Measurements from ENCODE around the gene STIMATE. TPM values are rescaled to one million over a fixed set of nuclear protein-coding genes. Genes with fewer than 3 reads are reported as not detected.
A peak's percentile ranks its signal among the peaks of the same experiment; 100 is the strongest.

The STIMATE gene
- total RNA-seq, 6 experiments from 2014 or later: 18.4 to 25.6 (median 21.7) TPM

GRCh38 chr3:52882377-52882776 is 15.0 kb downstream of the STIMATE start:
- no peaks in the 10 kb centered on the region for H3K9me3 Mint-ChIP-seq
- peaks cover 16% of the 10 kb centered on the region for H3K4me1 Mint-ChIP-seq (ENCODE audit: low read depth)
- H3K4me3 Mint-ChIP-seq: no peak overlapping the region
- no peaks in the 10 kb centered on the region for H3K27me3 Mint-ChIP-seq (ENCODE audit: insufficient read depth)
- no peak for TF ChIP-seq CTCF (IDR thresholded peaks at IDR 0.05)
- H3K27ac Mint-ChIP-seq: no peak overlapping the region; the same call in 1 of the 2 replicates
- peaks cover 21% of the 10 kb centered on the region for H3K36me3 Mint-ChIP-seq (ENCODE audit: low read depth)
- DNase-seq: no peak

- Mint-ChIP-seq H3K9me3 (no peaks in the 10 kb centered on the region), H3K36me3 (ENCODE audit: low read depth) (peaks cover 21% of the 10 kb centered on the region), H3K27ac (peak overlapping the region; percentile 45; the same call in 1 of the 2 replicates), H3K27me3 (ENCODE audit: insufficient read depth) (no peaks in the 10 kb centered on the region), H3K4me1 (ENCODE audit: low read depth) (peaks cover 16% of the 10 kb centered on the region), H3K4me3 (no peak overlapping the region)
- no peak for DNase-seq
- no peak for TF ChIP-seq CTCF (IDR thresholded peaks at IDR 0.05)
Measured at GRCh38 chr3:52881871-52882270, 15.5 kb downstream of the STIMATE start.

- no peaks in the 10 kb centered on the region for H3K9me3 Mint-ChIP-seq
- peaks cover 12% of the 10 kb centered on the region for H3K4me1 Mint-ChIP-seq (ENCODE audit: low read depth)
- no peaks in the 10 kb centered on the region for H3K27me3 Mint-ChIP-seq (ENCODE audit: insufficient read depth)
- no peak overlapping the region for H3K4me3 Mint-ChIP-seq
- H3K27ac Mint-ChIP-seq: no peak overlapping the region
- DNase-seq: no peak
- peaks cover 16% of the 10 kb centered on the region for H3K36me3 Mint-ChIP-seq (ENCODE audit: low read depth)
- TF ChIP-seq CTCF (IDR thresholded peaks at IDR 0.05): no peak
Measured at GRCh38 chr3:52880474-52880873, 16.9 kb downstream of the STIMATE start.

- no peak for TF ChIP-seq CTCF (IDR thresholded peaks at IDR 0.05)
- Mint-ChIP-seq H3K36me3 (ENCODE audit: low read depth) (peaks cover 12% of the 10 kb centered on the region), H3K27ac (no peak overlapping the region), H3K9me3 (no peaks in the 10 kb centered on the region), H3K4me3 (no peak overlapping the region), H3K4me1 (ENCODE audit: low read depth) (peaks cover 8% of the 10 kb centered on the region), H3K27me3 (ENCODE audit: insufficient read depth) (no peaks in the 10 kb centered on the region)
- DNase-seq: no peak
Measured at GRCh38 chr3:52880047-52880446, 17.3 kb downstream of the STIMATE start.

GRCh38 chr3:52879581-52879980 is 17.8 kb downstream of the STIMATE start:
- no peaks in the 10 kb centered on the region for H3K9me3 Mint-ChIP-seq
- H3K27me3 Mint-ChIP-seq (ENCODE audit: insufficient read depth): no peaks in the 10 kb centered on the region
- no peak for DNase-seq
- no peak overlapping the region for H3K4me3 Mint-ChIP-seq
- H3K36me3 Mint-ChIP-seq (ENCODE audit: low read depth): peaks cover 7% of the 10 kb centered on the region
- TF ChIP-seq CTCF (IDR thresholded peaks at IDR 0.05): no peak
- H3K4me1 Mint-ChIP-seq (ENCODE audit: low read depth): peaks cover 5% of the 10 kb centered on the region
- H3K27ac Mint-ChIP-seq: no peak overlapping the region

- Mint-ChIP-seq H3K4me3 (no peak overlapping the region), H3K9me3 (no peaks in the 10 kb centered on the region), H3K4me1 (ENCODE audit: low read depth) (peaks cover 8% of the 10 kb centered on the region), H3K27ac (no peak overlapping the region), H3K36me3 (ENCODE audit: low read depth) (peaks cover 6% of the 10 kb centered on the region; the same call in 1 of the 2 replicates), H3K27me3 (ENCODE audit: insufficient read depth) (no peaks in the 10 kb centered on the region)
- TF ChIP-seq CTCF (IDR thresholded peaks at IDR 0.05): peak; percentile 38
- no peak for DNase-seq
Measured at GRCh38 chr3:52879090-52879489, 18.3 kb downstream of the STIMATE start.
